ENCODE data around the gene BABAM2. TPM values are rescaled to one million over a fixed set of nuclear protein-coding genes. Genes with fewer than 3 reads are reported as not detected.

Gene BABAM2
- total and polyA plus RNA-seq, 2 experiments from 2014 or later, result 17.8 to 21.5 TPM

DNA sequence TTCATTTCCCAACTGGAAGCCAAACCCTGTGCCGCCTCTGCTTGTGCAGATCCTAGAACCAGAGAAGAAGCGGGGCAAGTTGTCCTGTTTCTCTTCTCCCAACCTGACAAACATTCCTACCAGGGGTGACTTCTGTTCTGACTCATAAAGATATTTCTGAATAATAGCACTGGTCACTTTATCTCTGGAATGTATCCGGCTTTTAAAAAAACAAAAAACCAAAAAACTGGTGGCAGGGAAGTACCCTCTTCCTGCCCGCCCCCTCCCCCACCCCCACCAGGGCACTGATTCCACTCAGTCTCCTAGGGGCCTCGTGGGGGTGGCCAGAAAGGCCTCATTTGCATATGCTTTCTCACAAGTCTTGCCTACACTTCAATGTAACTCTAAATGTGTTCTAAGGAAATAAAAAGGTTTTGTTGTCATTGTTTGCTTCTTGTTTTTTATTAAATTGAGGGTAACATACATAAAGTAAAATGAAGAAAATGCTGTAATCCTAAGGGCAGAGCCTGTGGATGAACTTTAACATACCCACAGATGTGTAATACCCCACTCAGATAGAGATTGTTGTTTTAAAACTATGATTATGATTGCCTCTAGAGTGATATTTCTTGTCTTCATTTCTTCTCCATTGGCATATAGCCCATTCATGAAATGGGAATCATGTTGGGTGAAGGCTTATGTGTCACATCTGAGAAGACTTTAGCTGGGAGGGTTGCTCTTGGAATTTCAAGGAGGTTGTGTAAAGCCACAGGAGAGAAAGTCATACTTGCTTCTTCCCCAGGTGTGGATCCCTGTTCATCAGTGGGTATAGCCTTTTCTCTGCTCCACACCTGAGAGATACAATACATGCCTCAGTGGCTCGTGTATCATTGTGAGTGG, 496.8 kb downstream of the BABAM2 start:
- 0 out of 2 replicates have a peak, but pooled peaks cover 7% of the 10 kb centered on the region for H3F3A ChIP-seq (replicated peaks; ENCODE audit: low read depth)
- no peaks in the 10 kb centered on the region for H3K79me2 ChIP-seq (replicated peaks; ENCODE audit: insufficient read depth)
- no peaks in the 10 kb centered on the region; the same call in 1 of the 2 replicates for H4K20me1 ChIP-seq (replicated peaks; ENCODE audit: insufficient read depth)
- Mint-ChIP-seq H3K4me3 (no peak overlapping the region), H3K27ac (no peak overlapping the region), H3K4me1 (peaks cover 18% of the 10 kb centered on the region), H3K36me3 (ENCODE audit: low read depth) (no peaks in the 10 kb centered on the region), H3K27me3 (ENCODE audit: insufficient read depth, low read depth, poor library complexity) (peaks cover 45% of the 10 kb centered on the region), H3K9me3 (no peaks in the 10 kb centered on the region)
- H3K4me3 ChIP-seq, result no peak overlapping the region
- H3K27ac ChIP-seq (ENCODE audit: low read depth), result no peak overlapping the region
- H3K27me3 ChIP-seq (ENCODE audit: insufficient read depth), result peaks cover 52% of the 10 kb centered on the region
- H3K36me3 ChIP-seq (ENCODE audit: insufficient read depth), result no peaks in the 10 kb centered on the region
- H2AFZ ChIP-seq, result no peak overlapping the region
- peaks cover 13% of the 10 kb centered on the region; the same call in 1 of the 2 replicates for H3K4me1 ChIP-seq (ENCODE audit: insufficient read depth)
- no peak overlapping the region for H3K4me2 ChIP-seq
- TF ChIP-seq EZH2 (IDR thresholded peaks at IDR 0.05; ENCODE audit: low read depth, unreplicated experiment) (no peak), ZNF331 (CRISPR knock-in tag; IDR thresholded peaks at IDR 0.05; ENCODE audit: low read depth) (no peak)
- ATAC-seq, result no peak
- no peak for DNase-seq (ENCODE audit: low spot score)
- 0 out of 2 replicates have a peak, but pooled peaks cover 3% of the 10 kb centered on the region for H3K9me2 ChIP-seq (ENCODE audit: insufficient read depth)

Small RNAs within 50 kb of the gene (microRNA-seq; reads per million reads assigned to microRNA genes)
- not detected for gene MIR4263

Small RNAs within 50 kb of the gene (small RNA-seq; reads per million reads assigned to genes)
- gene MIR4263 (ENCODE audit: low replicate concordance) (not detected), gene RF02271 (ENCODE audit: low replicate concordance) (not detected)

Other genes with a start within 250 kb of the BABAM2 start
- gene SUPT7L, start 227.1 kb upstream of the BABAM2 start, total RNA-seq (2014; rRNA removed; shearing (Covaris generic)), result 16.5 and 17.7 TPM in 2 replicates
- gene SUPT7L, start 227.1 kb upstream of the BABAM2 start, polyA plus RNA-seq (2016; fragmentation: Nextera tagmentation; extraction: Ambion mirVana), result 13.5 and 13.7 TPM in 2 replicates
- 19.0 and 24.3 TPM in 2 replicates for gene SLC4A1AP, start 226.8 kb upstream of the BABAM2 start, total RNA-seq (2014; rRNA removed; shearing (Covaris generic))
- 25.2 and 29.2 TPM in 2 replicates for gene SLC4A1AP, start 226.8 kb upstream of the BABAM2 start, polyA plus RNA-seq (2016; fragmentation: Nextera tagmentation; extraction: Ambion mirVana)
- 80.5 and 83.9 TPM in 2 replicates for gene MRPL33, start 119.0 kb upstream of the BABAM2 start, total RNA-seq (2014; rRNA removed; shearing (Covaris generic))
- gene MRPL33, start 119.0 kb upstream of the BABAM2 start, polyA plus RNA-seq (2016; fragmentation: Nextera tagmentation; extraction: Ambion mirVana), result 292 and 310 TPM in 2 replicates
- 0.54 and 1.5 TPM in 2 replicates for gene RBKS, start 342 bp upstream of the BABAM2 start, total RNA-seq (2014; rRNA removed; shearing (Covaris generic))
- gene RBKS, start 342 bp upstream of the BABAM2 start, polyA plus RNA-seq (2016; fragmentation: Nextera tagmentation; extraction: Ambion mirVana), result 1.3 and 1.5 TPM in 2 replicates